HEK293 (cell line): ENCODE results near the gene NAV3.

Experiments used
- CTCF ChIP-seq: fragments of 450-650 bp; formaldehyde crosslinking; IDR thresholded peaks from 2 replicates; pipeline ENCODE4 v1.5.1; 2016; ENCODE audit warnings: missing biosample characterization, missing genetic modification characterization
- FEZF1 ChIP-seq: fragments of 450-650 bp; formaldehyde crosslinking; IDR thresholded peaks from 2 replicates; pipeline ENCODE4 v1.5.1; 2016; ENCODE audit warnings: missing biosample characterization, missing genetic modification characterization
- PBX3 ChIP-seq: sonication (generic); formaldehyde crosslinking; IDR thresholded peaks from 2 replicates; pipeline ENCODE4 v1.8.1; 2022; ENCODE audit warnings: mild to moderate bottlenecking, moderate library complexity, missing genetic modification reagents
- SETDB1 ChIP-seq: IDR thresholded peaks from one replicate; pipeline ENCODE4 v1.6.1; 2017; ENCODE audit warnings: mild to moderate bottlenecking, low read length, moderate library complexity, mixed read lengths; ENCODE audit not compliant: insufficient read length
- ZNF24 ChIP-seq: fragments of 450-650 bp; formaldehyde crosslinking; IDR thresholded peaks from 2 replicates; pipeline ENCODE4 v1.5.1; 2016; ENCODE audit warnings: missing biosample characterization, missing genetic modification characterization
- ZNF274 ChIP-seq, 2 experiments: fragments of 200-500 bp in 1 of 2; fragments of 450-650 bp in 1 of 2; sonication (Bioruptor generic) in 1 of 2; formaldehyde crosslinking in 1 of 2; IDR thresholded peaks; 2 replicates each; pipeline versions ENCODE4 v1.5.1 to v1.6.1; 2014 to 2016; ENCODE audit warnings: borderline replicate concordance in 1 of 2, inconsistent platforms in 1 of 2, low read length in 1 of 2, missing biosample characterization in 1 of 2, missing genetic modification characterization in 1 of 2
- ZNF292 ChIP-seq: fragments of 450-650 bp; formaldehyde crosslinking; IDR thresholded peaks from 2 replicates; pipeline ENCODE4 v1.5.1; 2016; ENCODE audit warnings: low read depth, missing biosample characterization, missing genetic modification characterization, borderline replicate concordance
- ZNF341 ChIP-seq: fragments of 450-650 bp; formaldehyde crosslinking; IDR thresholded peaks from 2 replicates; pipeline ENCODE4; 2016; ENCODE audit warnings: low read depth, missing biosample characterization, missing genetic modification characterization
- ZNF624 ChIP-seq: fragments of 450-650 bp; formaldehyde crosslinking; IDR thresholded peaks from 2 replicates; pipeline ENCODE4 v1.5.1; 2017; ENCODE audit warnings: missing biosample characterization, missing genetic modification characterization
- TF ChIP-seq, protein P1 (sequence below): fragments of 450-650 bp; formaldehyde crosslinking; IDR thresholded peaks from 2 replicates; pipeline ENCODE4 v1.5.1; 2016; ENCODE audit warnings: missing biosample characterization, missing genetic modification characterization, low read depth
- TF ChIP-seq, protein P2 (sequence below): fragments of 450-650 bp; formaldehyde crosslinking; IDR thresholded peaks from 2 replicates; pipeline ENCODE4 v1.5.1; 2016; ENCODE audit warnings: missing biosample characterization, missing genetic modification characterization

- TF ChIP-seq CTCF (tag by site-specific recombination) (no peak), ZNF341 (no peak), FEZF1 (tag by site-specific recombination) (no peak), ZNF274 (IDR thresholded peaks at IDR 0.05; ENCODE audit: low read length) (no peak), ZNF274 (tag by site-specific recombination; IDR thresholded peaks at IDR 0.05; ENCODE audit: borderline replicate concordance) (no peak), ZNF624 (tag by site-specific recombination) (no peak), SETDB1 (no peak), PBX3 (no peak), ZNF24 (tag by site-specific recombination) (no peak), ZNF292 (tag by site-specific recombination) (no peak)
- TF ChIP-seq, protein P1, sequence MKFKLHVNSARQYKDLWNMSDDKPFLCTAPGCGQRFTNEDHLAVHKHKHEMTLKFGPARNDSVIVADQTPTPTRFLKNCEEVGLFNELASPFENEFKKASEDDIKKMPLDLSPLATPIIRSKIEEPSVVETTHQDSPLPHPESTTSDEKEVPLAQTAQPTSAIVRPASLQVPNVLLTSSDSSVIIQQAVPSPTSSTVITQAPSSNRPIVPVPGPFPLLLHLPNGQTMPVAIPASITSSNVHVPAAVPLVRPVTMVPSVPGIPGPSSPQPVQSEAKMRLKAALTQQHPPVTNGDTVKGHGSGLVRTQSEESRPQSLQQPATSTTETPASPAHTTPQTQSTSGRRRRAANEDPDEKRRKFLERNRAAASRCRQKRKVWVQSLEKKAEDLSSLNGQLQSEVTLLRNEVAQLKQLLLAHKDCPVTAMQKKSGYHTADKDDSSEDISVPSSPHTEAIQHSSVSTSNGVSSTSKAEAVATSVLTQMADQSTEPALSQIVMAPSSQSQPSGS (tag by site-specific recombination): no peak
- TF ChIP-seq, protein P2, sequence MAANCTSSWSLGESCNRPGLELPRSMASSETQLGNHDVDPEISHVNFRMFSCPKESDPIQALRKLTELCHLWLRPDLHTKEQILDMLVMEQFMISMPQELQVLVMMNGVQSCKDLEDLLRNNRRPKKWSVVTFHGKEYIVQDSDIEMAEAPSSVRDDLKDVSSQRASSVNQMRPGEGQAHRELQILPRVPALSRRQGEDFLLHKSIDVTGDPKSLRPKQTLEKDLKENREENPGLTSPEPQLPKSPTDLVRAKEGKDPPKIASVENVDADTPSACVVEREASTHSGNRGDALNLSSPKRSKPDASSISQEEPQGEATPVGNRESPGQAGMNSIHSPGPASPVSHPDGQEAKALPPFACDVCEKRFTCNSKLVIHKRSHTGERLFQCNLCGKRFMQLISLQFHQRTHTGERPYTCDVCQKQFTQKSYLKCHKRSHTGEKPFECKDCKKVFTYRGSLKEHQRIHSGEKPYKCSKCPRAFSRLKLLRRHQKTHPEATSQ (tag by site-specific recombination): no peak
Measured at GRCh38 chr12:78005094-78005492, 174.4 kb downstream of the NAV3 start.
